ENCODE results near the gene CTU2. TPM values are rescaled to one million over a fixed set of nuclear protein-coding genes. Genes with fewer than 3 reads are reported as not detected.
A peak's percentile ranks its signal among the peaks of the same experiment; 100 is the strongest.

CTU2 gene
- total RNA-seq, 1 donor from 2014 or later = 6.5 TPM

DNA sequence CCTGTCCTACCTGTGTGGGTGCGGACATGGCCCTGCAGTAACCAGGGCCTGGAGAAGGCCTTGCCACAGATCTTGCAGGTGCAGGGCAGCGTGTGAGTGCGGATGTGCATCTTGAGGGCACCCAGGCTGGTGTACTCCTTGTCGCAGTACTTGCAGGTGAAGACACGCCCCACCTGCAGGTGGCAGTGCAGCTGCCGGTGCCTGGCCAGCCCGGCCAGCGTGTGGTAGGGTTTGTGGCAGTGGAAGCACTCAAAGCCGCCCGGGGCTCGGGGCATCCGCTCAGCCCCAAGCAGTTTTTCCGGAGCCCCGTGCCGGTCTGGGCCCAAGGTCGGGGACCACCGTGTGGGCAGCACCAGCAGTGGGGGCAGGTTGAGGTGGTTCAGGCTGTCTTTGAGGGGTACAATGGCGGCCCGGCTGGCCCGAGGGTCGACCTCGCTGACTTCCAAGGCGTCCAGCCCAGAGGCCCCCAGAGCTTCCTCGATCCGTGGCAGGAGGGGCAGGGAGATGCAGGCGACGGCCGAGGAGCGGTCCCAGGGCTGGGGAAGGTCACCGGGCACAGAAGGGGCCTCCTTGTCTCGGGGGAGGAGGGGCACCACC is 25.1 kb upstream of the CTU2 start:
- DNase-seq (ENCODE audit: low read depth in 2 of 2) = peak in 1 of 2 donors; percentile 43

DNA sequence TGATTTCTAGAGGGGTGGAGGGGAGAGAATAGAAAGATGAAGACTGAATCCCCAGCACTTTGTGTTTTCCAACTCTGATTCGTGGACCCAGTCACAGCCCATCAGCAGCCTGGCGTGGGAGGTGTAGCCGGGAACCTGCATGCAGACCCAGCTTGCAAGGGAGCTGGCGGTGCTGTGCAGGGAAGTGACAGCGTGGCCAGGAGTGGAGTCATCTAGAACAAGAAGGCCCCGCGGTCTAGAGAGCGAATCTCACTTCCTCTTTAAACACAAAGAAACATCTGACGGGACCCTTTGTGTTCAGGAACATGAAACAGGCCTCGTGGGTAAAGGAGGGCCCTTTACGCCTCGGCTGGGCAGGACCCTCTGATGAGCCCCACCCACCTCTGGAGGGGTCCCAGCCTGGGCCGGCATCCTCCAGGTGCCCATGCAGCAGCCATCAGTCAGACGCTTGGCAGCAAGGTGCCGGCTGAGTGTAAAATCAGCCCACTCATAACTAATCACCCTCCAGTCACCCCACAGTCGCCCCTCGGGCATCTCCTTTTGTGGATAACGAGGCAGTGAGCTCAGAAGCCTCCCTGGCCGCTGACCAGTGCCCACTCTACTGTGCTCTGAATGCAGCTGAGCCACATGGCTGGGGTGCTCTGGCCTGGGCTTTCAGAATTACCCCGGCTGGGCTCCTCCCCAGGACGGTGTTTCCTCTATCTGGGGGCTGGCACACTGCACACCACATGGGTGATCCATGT is 24.4 kb upstream of the CTU2 start:
- DNase-seq (ENCODE audit: low read depth in 2 of 2) = peak in 1 of 2 donors; percentile 33

DNA sequence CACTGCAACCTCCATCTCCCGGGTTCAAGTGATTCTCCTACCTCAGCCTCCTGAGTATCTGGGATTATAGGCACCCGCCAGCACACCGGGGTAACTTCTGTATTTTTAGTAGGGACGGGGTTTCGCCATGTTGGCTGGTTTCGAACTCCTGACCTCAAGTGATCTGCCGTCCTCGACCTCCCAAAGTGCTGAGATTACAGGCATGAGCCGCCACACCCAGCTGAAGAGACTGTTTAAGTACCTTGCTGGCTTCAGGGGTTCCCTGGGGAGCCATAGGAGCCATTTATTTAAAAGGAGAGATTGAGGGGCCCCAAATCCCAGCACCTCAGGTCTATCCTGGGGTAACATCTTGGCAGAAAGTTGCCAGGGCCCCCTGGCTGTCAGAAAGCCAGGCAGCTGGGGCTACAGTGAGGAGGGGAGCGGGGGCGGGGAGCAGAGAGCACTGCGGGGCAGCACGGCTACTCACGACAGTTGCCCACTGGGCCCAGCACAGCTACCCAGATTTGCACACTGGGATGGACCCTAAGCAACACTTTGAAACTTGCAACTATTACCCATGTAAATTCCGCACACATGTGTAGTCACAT is 21.6 kb upstream of the CTU2 start:
- DNase-seq (ENCODE audit: low read depth in 2 of 2) = no peak

DNA sequence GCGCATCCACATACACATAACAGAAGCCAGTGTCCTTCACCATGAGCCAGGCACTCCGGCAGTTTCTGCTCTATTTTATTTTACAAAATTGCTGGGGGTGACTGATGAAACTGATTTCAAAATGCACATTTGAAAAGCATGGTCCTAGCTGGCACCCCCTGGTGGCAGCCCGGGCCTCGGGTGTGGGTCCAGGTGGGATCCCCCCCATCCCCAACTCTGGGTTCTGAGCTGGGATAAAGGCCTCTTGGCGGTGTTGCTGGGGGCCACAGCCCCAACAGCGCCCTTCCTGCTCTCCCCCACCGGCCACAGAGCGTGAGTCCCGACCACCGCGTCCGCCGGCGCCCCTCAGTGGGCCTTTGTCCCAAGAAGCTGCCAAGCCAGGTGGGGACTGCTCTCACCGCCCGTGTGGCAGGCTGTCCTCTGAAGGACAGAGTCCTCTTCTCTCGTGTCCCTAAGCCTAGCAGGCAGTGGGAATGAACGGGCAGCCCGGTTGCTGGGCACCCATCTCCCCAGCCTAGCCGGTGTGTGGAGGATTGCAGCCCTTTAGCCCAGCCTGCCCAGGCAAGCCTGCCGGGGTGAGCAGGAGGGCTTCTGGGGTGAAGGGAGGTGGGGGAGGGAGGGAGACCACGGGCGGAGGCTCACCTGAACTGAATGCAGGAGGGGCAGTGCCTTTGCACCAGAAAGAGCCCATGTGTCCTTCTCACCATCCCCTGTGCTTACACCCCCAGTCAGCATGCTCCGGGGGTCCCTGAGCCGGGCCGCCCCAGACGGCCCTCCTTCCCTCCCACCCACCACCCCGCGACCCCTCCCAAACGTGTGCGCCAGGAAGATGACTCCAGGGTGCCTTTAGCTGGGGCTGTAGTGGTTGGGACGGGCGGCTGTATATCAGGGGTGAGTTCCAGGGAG is 20.9 kb upstream of the CTU2 start:
- peak; percentile 29 to 52 for DNase-seq (ENCODE audit: low read depth in 2 of 2)

DNA sequence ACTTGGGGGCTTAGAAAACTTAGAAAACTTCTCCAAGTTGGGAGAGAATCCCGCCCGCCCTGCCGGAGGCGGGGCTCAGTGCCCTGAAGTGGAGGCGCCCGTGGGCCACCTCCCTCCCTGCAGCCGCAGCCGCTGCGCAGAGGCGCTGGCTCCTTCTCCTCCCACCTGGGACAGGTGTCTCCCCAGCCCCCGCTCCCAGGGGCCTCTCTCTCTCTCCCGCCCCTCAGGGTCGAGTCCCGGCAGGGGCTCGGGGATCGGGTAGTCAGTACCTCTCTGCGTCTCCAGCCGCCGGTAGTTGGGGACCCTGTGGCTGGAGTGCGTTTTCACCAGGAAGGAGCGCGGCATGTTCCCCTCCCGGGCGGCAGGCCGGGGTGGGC is 20.3 kb upstream of the CTU2 start:
- DNase-seq (ENCODE audit: low read depth in 2 of 2) = no peak

DNA sequence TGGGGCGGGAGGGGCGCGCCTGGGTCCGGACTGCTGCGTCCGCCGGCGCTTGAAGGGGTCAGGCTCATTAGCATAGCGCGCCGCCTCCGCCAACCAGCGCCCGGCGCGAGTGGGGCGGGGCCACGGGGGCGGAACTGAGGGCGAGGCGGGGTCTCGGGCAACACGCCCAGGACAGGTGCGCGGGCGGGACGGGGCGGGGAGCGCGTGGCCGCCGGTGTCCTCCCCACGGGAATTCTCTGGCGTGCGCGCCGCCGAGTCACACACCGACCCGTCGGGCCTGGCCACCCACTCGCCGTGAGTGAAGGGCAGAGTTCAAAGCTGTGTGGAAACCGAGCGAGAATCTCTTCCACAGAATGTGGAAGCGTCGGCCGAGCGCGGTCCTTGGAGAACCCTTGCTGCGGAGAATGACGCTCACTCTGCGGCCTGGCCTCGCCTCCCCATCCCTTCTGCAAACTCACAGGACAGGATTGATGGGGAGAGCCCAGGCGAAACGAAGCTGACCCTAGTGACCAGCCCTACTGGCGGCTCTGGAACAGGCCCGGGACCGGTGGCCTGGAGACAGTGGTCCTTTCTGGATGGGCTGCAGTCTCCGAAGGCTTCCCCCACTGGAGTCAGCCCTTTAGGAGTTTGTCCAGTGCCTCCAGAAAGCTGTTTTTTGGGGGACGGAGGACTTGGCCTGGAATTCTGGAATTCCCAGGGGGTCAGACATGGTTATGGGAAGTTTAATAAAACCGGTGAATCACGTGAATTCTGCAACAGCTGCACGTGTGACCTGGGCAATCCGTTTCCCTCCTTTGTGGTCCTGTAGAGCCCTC is 19.7 kb upstream of the CTU2 start, which contains the start of gene SNAI3:
SNAI3 (minus strand) TSS at position 69 of the 815 bp plus-strand sequence. CDS start 101 bp downstream, outside the sequence.
- peak; percentile 45 to 69 for DNase-seq (ENCODE audit: low read depth in 2 of 2)

DNA sequence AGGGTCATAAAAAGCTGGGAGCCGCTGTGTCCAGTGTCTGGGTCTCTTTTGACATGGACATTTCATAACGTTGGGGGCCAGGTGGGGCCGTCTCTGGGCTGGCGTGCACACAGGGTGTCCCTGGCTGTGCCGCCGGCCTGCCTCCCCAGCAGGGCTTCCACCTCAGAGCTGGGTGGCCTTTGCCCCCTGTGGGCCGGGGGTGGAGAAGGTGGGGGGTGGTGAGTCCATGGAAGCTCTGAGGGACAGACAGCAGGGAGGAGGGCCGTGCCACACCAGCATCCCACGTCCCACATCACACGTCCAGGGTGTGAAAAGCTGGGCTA is 19.1 kb upstream of the CTU2 start:
- DNase-seq (ENCODE audit: low read depth in 2 of 2) = no peak

DNA sequence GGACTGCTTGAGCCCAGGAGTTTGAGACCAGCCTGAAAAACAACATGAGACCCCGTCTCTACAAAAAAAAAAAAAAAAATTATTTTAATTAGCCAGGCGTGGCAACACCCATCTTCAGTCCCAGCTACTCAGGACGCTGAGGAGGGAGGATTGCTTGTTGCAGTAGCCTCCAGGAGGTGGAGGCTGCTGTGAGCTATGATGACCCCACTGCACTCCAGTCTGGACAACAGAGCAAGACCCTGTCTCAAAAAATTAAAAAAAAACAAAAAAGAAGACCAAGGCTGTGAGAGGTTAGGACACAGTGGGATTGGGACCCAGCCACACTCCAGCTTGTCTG is 18.7 kb upstream of the CTU2 start:
- DNase-seq (ENCODE audit: low read depth in 2 of 2) = no peak

DNA sequence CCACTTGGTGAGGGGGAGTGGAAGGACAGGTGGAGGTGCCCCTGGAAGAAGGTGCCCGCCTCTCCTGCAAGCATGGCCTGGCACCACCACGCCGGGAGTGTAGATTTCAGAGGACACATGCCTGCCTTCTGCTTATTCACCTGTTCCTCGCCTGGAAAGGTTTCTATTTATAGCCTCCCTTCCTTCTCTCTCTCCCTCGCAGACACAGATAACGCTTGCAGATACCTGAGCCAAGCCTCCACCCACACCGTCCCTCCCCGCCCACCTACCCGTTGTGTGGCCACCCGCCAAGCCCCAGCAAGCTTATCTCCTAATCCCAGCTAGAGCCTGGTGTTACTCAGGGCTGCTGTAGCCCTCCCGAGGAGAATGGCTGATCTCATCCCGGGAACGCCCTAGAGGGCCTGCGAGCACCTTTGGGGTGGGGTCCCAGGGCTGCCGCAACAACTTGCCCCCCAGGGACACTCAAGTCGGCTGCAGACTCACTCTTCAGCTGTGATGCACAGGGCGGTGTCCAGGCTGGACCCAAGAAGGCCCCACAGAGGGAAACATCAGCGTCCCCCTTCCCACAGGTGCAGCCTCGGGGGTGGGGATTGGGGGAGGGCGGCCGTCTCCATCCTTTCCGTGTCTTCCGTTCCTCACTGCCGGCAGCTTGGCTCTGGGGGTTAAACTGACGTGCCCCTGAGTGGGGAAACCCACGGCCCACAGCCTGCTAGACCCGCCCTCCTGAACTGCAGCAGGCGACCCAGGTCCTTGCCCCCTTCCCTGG is 18.1 kb upstream of the CTU2 start:
- no peak for DNase-seq (ENCODE audit: low read depth in 2 of 2)

DNA sequence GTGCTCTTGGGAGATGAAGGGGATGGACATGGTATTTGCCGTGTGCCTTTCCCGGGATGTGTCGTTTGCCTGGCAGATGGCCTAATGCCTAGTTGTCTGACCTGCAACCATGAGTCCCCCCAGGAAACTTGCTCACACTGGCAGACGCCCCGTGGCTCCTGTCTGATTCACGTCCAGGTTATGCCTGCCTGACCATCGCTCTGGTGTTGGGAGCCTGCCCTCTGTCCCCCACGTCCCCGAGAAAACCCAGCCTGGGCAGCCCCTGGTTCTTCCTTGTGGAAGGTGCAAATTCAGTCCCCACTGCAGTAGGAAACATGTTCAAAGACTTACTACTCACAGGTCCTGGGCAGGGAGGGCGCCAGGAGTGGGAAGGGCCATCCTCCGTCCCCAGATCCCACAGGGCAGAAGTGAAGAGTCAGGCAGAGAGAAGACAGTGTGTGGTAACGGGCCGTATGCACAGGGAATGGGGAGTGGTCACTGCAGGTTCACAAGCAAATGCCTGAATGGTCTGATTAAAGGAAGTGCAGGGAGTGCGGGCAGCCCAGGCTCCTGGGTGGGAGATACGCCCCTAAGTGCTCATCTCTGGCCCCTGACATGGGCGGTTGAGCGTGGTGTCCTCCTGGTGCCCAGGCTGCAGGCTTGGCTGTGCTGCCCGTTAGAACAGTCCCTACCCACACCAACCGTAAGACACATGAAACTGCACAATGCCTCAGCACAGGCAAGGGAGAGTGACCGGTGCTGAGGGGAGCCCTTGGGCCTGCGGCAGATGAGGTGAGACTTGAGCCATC is 15.8 kb upstream of the CTU2 start:
- DNase-seq (ENCODE audit: low read depth in 2 of 2) = no peak

DNA sequence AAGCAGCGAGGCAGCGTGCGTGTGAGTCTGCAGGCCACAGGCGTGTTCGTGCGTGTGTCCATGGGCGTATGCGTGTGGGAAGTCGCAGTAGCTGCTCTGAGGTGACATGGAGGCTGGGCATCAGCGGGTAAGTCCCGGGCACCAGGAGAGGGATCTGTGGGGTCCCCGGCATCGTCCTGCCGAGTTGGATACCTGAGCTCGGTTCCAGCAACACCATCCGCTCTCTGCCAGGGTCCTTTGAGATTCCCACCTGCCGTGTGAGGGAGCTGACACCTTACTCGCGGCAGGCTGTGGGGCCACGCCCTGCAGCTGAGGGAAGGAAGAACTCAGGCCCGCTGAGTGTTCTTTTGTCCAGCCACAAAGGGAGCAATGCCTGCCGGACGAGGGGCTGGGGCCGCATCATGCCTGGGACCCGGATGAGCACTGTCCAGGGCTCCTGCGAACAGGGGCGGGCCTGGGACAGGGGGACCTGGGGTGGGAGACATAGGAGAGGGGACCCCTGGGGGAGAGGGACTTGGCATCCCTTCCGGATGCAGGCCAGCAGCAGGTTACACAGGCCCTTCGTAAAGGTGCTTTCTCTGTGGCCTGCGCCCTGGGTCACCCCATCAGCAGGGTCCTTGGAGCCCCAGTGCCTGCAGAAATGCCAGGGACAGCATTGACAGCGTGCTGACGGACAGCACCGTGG is 15.0 kb upstream of the CTU2 start:
- no peak for DNase-seq (ENCODE audit: low read depth in 2 of 2)

DNA sequence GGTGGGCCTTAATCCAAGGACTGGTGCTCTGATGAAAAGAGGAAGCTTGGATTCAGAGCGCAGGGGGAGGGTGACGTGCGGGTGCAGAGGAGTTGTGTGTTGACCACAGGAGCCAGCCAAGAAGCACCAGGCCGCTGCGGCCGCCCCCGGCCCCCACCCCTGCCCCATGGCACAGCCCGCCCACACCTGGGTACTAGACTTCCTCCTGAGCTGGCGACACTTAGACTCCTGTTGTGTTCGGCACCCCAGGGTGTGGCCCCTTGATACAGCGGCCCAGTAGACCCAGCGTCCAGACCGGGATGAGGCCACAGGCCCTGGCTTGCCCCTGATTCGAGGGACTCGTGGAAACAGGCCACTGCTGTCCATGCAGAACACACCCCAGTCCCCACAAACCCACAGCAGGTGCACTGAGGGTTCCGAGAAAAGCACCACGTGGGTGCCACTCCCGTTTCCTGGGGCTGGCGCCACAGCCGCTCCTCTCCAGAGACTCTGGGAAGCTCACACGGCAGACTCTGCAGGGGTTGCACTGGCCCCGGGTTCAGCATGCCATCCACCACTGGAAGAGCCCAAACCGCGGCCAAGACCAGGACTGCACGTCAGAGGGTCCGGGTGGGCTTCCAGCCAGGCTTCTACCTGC is 14.3 kb upstream of the CTU2 start:
- DNase-seq (ENCODE audit: low read depth in 2 of 2) = no peak

DNA sequence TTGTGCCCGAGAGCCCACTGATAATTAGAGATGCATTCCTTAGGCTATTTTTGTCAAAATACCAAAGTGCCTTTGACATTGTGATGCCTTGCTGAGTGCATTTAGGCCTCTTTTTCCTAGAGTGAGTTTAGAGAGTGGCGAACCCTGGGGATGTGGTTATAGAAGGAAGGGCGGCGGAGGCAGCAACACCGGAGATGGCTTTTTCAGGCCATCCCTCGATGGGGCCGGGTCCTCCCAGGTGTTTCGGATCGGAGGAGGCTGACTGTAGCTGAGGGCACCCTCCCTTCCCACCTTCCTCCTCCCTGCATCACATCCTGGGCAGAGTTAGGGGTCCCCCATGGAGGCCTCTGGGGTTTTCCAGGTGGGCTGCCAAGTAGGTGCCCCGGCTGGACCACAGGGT is 13.4 kb upstream of the CTU2 start:
- DNase-seq (ENCODE audit: low read depth in 2 of 2) = no peak

DNA sequence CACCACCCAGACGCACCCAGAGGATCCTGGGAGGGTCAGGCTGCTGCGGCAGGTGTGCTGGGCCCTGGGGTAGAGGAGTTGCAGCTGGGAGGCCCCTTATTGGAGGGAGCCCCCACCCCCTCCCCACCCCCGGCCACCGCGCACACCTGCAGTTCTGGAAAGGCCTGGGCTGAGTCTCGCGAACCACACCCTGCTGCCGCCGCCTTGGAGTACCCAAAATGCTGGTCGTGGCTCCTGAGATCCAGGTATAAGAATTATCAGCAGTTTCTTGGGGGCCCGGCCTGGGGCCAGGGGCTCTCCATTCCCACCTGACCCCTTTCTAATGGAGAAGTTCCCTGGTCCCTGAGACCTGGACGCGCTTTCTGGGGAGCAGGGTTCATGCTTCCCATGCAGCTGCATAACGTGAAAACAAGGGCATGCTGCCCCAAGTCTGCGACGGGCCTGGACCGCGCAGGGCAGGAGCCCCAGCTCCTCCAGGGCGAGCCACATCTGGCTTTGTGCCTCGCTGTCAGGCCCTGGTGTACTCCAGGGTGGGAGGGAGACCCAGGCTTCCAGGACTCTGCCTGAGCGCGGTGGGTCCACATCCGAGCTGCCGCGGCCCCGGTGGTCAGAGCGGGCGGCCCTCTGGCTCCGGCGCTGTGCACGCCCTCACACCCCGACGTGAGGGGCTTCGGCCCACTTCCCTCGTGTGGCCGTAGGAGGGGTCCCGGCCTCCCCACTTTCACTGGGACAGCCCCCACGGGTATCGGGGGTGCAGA is 12.7 kb upstream of the CTU2 start:
- no peak for DNase-seq (ENCODE audit: low read depth in 2 of 2)

DNA sequence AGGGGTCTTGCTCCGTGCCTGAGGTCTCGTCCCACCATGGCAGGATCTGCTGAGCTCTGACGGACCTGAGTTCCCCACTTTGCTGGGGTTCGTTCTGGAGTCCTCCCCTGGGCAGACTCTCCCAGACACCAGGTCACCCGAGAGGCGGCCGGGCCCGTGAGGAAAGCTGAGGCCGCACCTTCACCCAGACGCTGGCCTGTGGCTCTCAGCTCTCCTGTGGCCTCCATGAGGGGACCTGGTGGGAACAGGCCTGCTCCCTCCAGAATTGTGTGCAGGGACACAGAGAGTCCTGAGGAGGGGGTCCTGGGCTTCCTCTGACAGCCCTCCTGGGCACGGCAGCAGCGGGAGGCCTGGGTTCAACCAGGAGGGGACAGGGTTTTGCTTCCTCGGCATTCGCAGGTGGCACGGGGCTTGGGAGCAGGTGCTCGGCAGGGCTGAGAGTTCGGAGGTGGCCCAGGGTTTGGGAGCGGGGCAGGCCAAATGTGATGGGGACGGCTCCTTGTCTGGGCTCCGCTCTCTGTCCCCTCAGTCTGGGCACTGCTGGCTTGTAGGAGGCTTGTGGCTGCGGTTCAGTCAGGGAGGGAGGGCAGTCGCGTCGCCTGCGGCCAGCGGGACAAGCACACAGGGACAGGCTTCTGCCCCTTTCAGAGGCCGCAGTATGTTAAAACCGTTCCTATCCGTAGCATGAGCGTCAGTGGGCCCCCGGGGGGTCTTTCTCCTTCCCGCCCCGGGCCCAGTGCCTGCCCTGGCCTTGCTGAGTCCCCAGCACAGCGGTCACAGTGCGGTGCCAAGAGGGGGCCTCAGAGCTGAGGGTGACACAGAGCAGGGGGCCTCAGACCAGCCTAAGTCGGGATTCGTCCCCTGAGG is 11.8 kb upstream of the CTU2 start:
- DNase-seq (ENCODE audit: low read depth in 2 of 2) = no peak

DNA sequence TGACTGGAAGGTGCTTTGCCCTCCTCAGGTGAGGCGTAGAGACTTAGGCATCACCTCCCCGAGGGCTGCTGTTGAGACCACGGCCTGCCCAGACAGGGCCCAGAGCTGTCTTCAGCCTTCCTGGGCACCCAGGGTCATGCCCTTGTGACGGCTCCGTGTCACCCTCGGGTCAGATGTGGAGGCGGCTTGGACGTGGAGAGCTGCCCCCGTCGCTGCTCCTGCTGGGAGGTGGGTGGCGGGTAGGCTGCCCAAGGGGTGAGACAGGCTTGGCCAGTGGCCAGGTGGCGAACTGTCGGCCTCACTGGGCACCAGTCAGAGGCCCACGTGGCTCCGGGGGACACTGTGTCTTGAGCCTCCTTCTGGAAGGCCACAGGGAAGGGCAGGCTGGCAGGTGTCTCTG is 11.1 kb upstream of the CTU2 start:
- no peak for DNase-seq (ENCODE audit: low read depth in 2 of 2)

DNA sequence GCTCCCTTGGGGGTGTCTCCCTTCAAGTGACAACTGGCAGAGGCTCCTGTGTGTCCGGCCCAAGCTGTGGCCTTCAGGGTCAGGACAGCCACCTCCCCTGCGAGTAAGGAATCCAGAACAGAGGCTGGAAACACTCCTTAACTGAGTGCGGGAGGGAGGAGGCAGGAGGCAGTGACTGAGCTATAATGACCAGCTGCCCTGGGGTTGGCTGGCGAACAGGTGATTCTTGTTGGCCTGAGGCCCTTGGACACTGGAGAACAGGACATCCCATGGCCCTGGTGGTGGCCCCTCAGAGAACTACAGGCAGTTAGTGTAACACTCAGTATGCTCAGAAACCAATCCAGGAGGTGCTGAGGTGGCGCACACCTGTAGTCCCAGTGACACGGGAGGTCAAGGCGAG is 10.6 kb upstream of the CTU2 start:
- no peak for DNase-seq (ENCODE audit: low read depth in 2 of 2)

Data from lung microvascular endothelial cell (primary cell).